GM23248 (cell line): ENCODE data around the gene GRIP1. TPM values are rescaled to one million over a fixed set of nuclear protein-coding genes. Genes with fewer than 3 reads are reported as not detected.

ENCODE experiments used
- DNase-seq: peaks from one replicate; pipeline ENCODE4 v3.0.0-alpha.2; 2015
- H2AFZ ChIP-seq: fragments of 200-600 bp; sonication (generic); 2 replicates; pipeline ENCODE4 v1.6.1; 2016; ENCODE audit warnings: antibody characterized with exemption
- H3F3A ChIP-seq: fragments of 200-600 bp; sonication (generic); 2 replicates; pipeline ENCODE4 v1.6.1; 2016; ENCODE audit warnings: mild to moderate bottlenecking, antibody characterized with exemption, mixed run types; ENCODE audit not compliant: insufficient read depth
- H3K27ac ChIP-seq: fragments of 200-600 bp; sonication (generic); 2 replicates; pipeline ENCODE4 v1.5.1; 2016; ENCODE audit warnings: mild to moderate bottlenecking
- H3K27me3 ChIP-seq: fragments of 200-600 bp; sonication (generic); replicated peaks from 2 replicates; pipeline ENCODE4 v1.6.1; 2016; ENCODE audit warnings: mild to moderate bottlenecking; ENCODE audit not compliant: insufficient read depth
- H3K36me3 ChIP-seq: fragments of 200-600 bp; sonication (generic); 2 replicates; pipeline ENCODE4 v1.6.1; 2016; ENCODE audit warnings: low read depth, mild to moderate bottlenecking
- H3K4me1 ChIP-seq: fragments of 200-600 bp; sonication (generic); 2 replicates; pipeline ENCODE4 v1.6.1; 2016; ENCODE audit warnings: mild to moderate bottlenecking; ENCODE audit not compliant: insufficient read depth
- H3K4me2 ChIP-seq: fragments of 200-600 bp; sonication (generic); one replicate; pipeline ENCODE4 v1.6.1; 2016; ENCODE audit warnings: mild to moderate bottlenecking; ENCODE audit not compliant: unreplicated experiment
- H3K4me3 ChIP-seq: fragments of 200-600 bp; sonication (generic); 2 replicates; pipeline ENCODE4 v1.5.1; 2016; ENCODE audit warnings: mild to moderate bottlenecking
- H3K79me2 ChIP-seq: fragments of 200-600 bp; sonication (generic); 2 replicates; pipeline ENCODE4 v1.6.1; 2016; ENCODE audit warnings: mild to moderate bottlenecking; ENCODE audit not compliant: insufficient read depth
- H3K9ac ChIP-seq: fragments of 200-600 bp; sonication (generic); 2 replicates; pipeline ENCODE4 v1.6.1; 2016; ENCODE audit warnings: mild to moderate bottlenecking
- H3K9me2 ChIP-seq: fragments of 200-600 bp; sonication (generic); 2 replicates; pipeline ENCODE4 v1.6.1; 2016; ENCODE audit warnings: mixed run types, mild to moderate bottlenecking, moderate library complexity; ENCODE audit not compliant: insufficient read depth
- H3K9me3 ChIP-seq: fragments of 200-600 bp; sonication (generic); one replicate; pipeline ENCODE4 v1.6.1; 2017; ENCODE audit warnings: low read depth
- H4K20me1 ChIP-seq: fragments of 200-600 bp; sonication (generic); 2 replicates; pipeline ENCODE4 v1.6.0; 2016; ENCODE audit not compliant: insufficient read depth
- EZH2 ChIP-seq: fragments of 200-600 bp; sonication (generic); IDR thresholded peaks from 2 replicates; pipeline ENCODE4 v1.6.1; 2018; ENCODE audit warnings: antibody characterized with exemption, mild to moderate bottlenecking; ENCODE audit not compliant: insufficient read depth, poor library complexity, severe bottlenecking
- EZH2phosphoT487 ChIP-seq: fragments of 200-600 bp; sonication (generic); IDR thresholded peaks from 2 replicates; pipeline ENCODE4 v1.6.1; 2018; ENCODE audit warnings: antibody characterized with exemption, moderate library complexity, mild to moderate bottlenecking, low read depth; ENCODE audit not compliant: insufficient read depth
- WGBS, 2 experiments: methylation state at CpG; one replicate each; pipeline ENCODE4 v1.1.6; 2015 to 2017; ENCODE audit warnings: low lambda C conversion rate in 2 of 2, low coverage in 1 of 2; ENCODE audit errors: missing lambda C conversion rate in 2 of 2; 5-methylcytosine and 5-hydroxymethylcytosine counted together
- in situ Hi-C: fragments of 300-500 bp; cut with MboI; formaldehyde crosslinking; loops from 2 replicates; pipeline ENCODE4 v1.15.0; 2020
- polyA plus RNA-seq: library from polyadenylated mRNA; unstranded; fragments of >200 nt; fragmentation: Nextera tagmentation; extraction: Ambion mirVana; gene quantifications from 2 replicates; pipeline ENCODE4 v1.2.1, GENCODE V29; 2016
- total RNA-seq: library from RNA; depleted of rRNA; stranded (reverse); fragments of >200 nt; shearing (Covaris generic); gene quantifications from 2 replicates; pipeline ENCODE4 v1.2.3, GENCODE V29; 2014; rRNA removed

Gene GRIP1, protein sequence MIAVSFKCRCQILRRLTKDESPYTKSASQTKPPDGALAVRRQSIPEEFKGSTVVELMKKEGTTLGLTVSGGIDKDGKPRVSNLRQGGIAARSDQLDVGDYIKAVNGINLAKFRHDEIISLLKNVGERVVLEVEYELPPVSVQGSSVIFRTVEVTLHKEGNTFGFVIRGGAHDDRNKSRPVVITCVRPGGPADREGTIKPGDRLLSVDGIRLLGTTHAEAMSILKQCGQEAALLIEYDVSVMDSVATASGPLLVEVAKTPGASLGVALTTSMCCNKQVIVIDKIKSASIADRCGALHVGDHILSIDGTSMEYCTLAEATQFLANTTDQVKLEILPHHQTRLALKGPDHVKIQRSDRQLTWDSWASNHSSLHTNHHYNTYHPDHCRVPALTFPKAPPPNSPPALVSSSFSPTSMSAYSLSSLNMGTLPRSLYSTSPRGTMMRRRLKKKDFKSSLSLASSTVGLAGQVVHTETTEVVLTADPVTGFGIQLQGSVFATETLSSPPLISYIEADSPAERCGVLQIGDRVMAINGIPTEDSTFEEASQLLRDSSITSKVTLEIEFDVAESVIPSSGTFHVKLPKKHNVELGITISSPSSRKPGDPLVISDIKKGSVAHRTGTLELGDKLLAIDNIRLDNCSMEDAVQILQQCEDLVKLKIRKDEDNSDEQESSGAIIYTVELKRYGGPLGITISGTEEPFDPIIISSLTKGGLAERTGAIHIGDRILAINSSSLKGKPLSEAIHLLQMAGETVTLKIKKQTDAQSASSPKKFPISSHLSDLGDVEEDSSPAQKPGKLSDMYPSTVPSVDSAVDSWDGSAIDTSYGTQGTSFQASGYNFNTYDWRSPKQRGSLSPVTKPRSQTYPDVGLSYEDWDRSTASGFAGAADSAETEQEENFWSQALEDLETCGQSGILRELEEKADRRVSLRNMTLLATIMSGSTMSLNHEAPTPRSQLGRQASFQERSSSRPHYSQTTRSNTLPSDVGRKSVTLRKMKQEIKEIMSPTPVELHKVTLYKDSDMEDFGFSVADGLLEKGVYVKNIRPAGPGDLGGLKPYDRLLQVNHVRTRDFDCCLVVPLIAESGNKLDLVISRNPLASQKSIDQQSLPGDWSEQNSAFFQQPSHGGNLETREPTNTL
- total RNA-seq (not detected in 2 replicates), polyA plus RNA-seq (not detected in 2 replicates)

DNA sequence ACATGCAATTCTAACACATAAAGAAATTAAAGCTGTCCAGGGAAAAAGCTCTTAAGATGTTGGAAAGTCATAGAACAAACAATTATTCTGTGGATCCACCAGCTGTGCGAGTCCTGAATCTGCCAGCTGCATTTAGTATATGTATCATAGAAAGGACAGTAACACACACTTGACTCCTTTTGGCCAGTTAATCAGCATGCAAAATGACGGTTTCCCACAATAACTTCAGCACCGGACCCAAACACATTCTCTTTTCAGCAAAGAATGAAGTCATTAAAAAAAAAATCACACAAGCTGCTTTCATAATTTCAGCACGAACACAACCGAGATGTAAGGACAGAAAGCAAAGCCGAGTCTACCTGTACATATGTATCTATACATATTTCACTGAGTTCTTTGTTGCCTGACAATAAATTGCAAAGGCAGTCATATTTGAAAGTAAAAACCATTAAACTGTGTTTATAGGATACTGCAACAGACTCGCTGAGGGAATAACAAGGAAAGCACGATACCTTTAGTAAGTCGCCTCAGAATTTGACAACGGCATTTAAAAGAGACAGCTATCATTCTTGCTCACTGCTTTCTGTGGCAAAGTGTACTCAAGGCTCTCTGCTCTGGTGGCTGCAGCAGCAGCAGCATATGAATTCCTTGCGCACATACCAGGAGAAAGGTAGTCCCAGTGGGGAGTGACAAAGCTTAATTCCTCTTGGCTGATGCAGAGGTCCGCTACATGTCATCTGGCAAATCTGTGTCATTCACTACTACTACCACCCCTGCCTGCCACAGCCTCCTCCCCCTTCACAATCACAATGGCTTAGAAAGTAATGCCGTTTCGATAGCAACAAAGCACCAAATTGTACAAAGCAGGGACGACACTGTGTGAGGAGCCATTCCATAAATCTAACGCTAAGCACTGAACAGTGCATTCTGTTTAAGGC is at the start of gene GRIP1:
GRIP1 (minus strand) TSS at position 739 of the 938 bp plus-strand sequence; CDS start at position 567, 172 bp downstream.
- H3K9ac ChIP-seq = no peak within 1 kb of the TSS
- H3K79me2 ChIP-seq = no peaks in the 10 kb centered on the region
- H3K9me3 ChIP-seq = no peaks in the 10 kb centered on the region
- no peaks in the 10 kb centered on the region for H3K36me3 ChIP-seq
- no peak within 1 kb of the TSS for H3K4me2 ChIP-seq
- H3F3A ChIP-seq = no peaks in the 10 kb centered on the region
- DNase-seq = no peak
- no peak within 1 kb of the TSS for H3K4me3 ChIP-seq
- H3K27me3 ChIP-seq = peaks cover 45% of the 10 kb centered on the region
- in situ Hi-C loops = no loop called here
- 58 to 63% methylated on average over 16 of the region's 16 CpGs for WGBS, 2 experiments
- no peaks in the 10 kb centered on the region for H3K9me2 ChIP-seq
- H2AFZ ChIP-seq = no peak within 1 kb of the TSS
- H4K20me1 ChIP-seq = no peaks in the 10 kb centered on the region
- TF ChIP-seq EZH2phosphoT487 (no peak), EZH2 (no peak)
- no peak within 1 kb of the TSS for H3K27ac ChIP-seq
- H3K4me1 ChIP-seq = no peaks in the 10 kb centered on the region

DNA sequence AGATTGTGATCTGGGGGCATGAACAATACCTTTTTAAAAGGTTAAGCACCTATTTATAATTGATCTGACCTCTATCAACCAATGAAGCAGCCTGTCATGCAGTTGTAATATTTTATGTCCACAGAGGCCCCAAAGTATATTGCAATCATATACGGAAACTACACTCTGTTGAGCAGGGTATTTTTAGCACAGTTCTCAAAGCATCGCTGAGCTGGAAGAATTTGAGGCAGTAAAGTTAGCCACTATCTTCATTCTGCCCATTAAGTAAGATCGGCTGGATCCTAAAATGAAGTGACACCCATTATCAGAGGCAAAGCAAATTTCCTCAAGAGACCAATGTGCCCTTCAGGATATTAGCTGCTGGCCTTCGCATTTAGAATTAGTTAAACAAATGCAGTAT is 47.7 kb upstream of the GRIP1 start:
- H3K4me2 ChIP-seq = no peak overlapping the region
- no peaks in the 10 kb centered on the region for H3K79me2 ChIP-seq
- TF ChIP-seq EZH2phosphoT487 (no peak), EZH2 (no peak)
- H3K4me1 ChIP-seq = no peaks in the 10 kb centered on the region
- H3K27me3 ChIP-seq = no peaks in the 10 kb centered on the region
- no peaks in the 10 kb centered on the region for H4K20me1 ChIP-seq
- no peak overlapping the region for H3K9ac ChIP-seq
- no peaks in the 10 kb centered on the region for H3F3A ChIP-seq
- in situ Hi-C loops = no loop called here
- H3K36me3 ChIP-seq = no peaks in the 10 kb centered on the region
- DNase-seq = no peak
- no peak overlapping the region for H3K27ac ChIP-seq
- no peak overlapping the region for H2AFZ ChIP-seq
- WGBS, 2 experiments = 23 to 24% methylated on average over 4 of the region's 4 CpGs
- H3K4me3 ChIP-seq = no peak overlapping the region
- H3K9me2 ChIP-seq = no peaks in the 10 kb centered on the region
- H3K9me3 ChIP-seq = no peaks in the 10 kb centered on the region

DNA sequence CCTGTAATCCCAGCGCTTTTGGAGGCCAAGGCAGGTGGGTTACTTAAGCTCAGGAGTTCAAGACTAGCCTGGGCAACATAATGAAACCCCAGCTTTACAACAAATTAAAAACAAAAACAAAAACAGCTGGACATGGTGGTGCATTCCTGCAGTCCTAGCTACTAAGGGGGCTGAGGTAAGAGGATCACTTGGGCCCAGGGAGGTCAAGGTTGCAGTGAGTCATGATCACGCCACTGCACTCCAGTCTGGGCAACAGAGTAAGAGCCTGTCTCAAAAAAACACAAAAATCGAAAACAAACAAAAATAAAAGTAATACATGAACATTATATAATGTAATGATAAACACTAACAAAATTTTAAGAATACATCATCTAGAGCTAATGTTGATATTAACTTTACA is 46.2 kb upstream of the GRIP1 start:
- no peak for TF ChIP-seq EZH2phosphoT487
- TF ChIP-seq EZH2 = no peak
- Histone ChIP-seq H3K4me1 (no peaks in the 10 kb centered on the region), H3K4me2 (no peak overlapping the region), H3K79me2 (no peaks in the 10 kb centered on the region), H2AFZ (no peak overlapping the region), H4K20me1 (no peaks in the 10 kb centered on the region), H3K36me3 (no peaks in the 10 kb centered on the region), H3K9ac (no peak overlapping the region), H3K9me2 (no peaks in the 10 kb centered on the region), H3F3A (no peaks in the 10 kb centered on the region), H3K4me3 (no peak overlapping the region), H3K27me3 (no peaks in the 10 kb centered on the region), H3K27ac (no peak overlapping the region), H3K9me3 (no peaks in the 10 kb centered on the region)
- in situ Hi-C loops = no loop called here
- 28 to 36% methylated on average over 3 of the region's 3 CpGs for WGBS, 2 experiments
- DNase-seq = no peak
